B cell (primary cell): ENCODE measurements around the gene TTC23L. TPM values are rescaled to one million over a fixed set of nuclear protein-coding genes. Genes with fewer than 3 reads are reported as not detected.

ENCODE experiments used
- ATAC-seq: fragments of 200-7000 bp; cut with Tn5 transposase; one replicate; pipeline ENCODE4 v1.10.0; 2021; ENCODE audit warnings: low read depth, mild to moderate bottlenecking, moderate number of reproducible peaks, moderate library complexity
- CTCF ChIA-PET: fragments of 350-600 bp; sonication (Branson Sonifier 250); formaldehyde crosslinking; loops from one replicate; lab custom pipeline; 2021; ENCODE audit warnings: antibody characterized with exemption, inconsistent platforms; lab: Charles Lee
- POLR2A ChIA-PET: fragments of 350-600 bp; sonication (Branson Sonifier 250); formaldehyde crosslinking; loops from one replicate; lab custom pipeline; 2021; ENCODE audit warnings: antibody characterized with exemption; lab: Charles Lee
- DNase-seq: peaks from one replicate; pipeline ENCODE4 v3.0.0; 2013
- H2AFZ ChIP-seq: 2 replicates; pipeline ENCODE4 v1.6.1; 2012; ENCODE audit warnings: mild to moderate bottlenecking, low read depth, low read length; ENCODE audit not compliant: insufficient read depth, poor library complexity, severe bottlenecking
- H3K27ac ChIP-seq, 2 donors: 1 replicate in 1 of 2; 2 replicates in 1 of 2; pipeline ENCODE4 v1.5.1; 2012 to 2013; ENCODE audit warnings: low read length in 2 of 2, mild to moderate bottlenecking in 2 of 2, moderate library complexity in 1 of 2
- H3K27me3 ChIP-seq, 4 experiments: fragments of 200-600 bp in 1 of 4; sonication (generic) in 1 of 4; replicated peaks in 1 of 4; 1 replicate in 2 of 4; 2 replicates in 2 of 4; pipeline versions ENCODE4 v1.6.1 to v1.7.0; 2013 to 2016; ENCODE audit warnings: low read length in 3 of 4, mild to moderate bottlenecking in 2 of 4, mixed read lengths in 1 of 4, moderate library complexity in 1 of 4; ENCODE audit not compliant: insufficient read depth in 4 of 4, control insufficient read depth in 3 of 4; ENCODE audit errors: control extremely low read depth in 1 of 4
- H3K36me3 ChIP-seq, 2 experiments: replicated peaks in 1 of 2; 1 replicate in 1 of 2; 2 replicates in 1 of 2; pipeline versions ENCODE4 v1.6.1 to v1.7.1; 2013; ENCODE audit warnings: low read length in 1 of 2; ENCODE audit not compliant: insufficient read depth in 2 of 2, control insufficient read depth in 1 of 2; ENCODE audit errors: control extremely low read depth in 1 of 2, extremely low read depth in 1 of 2
- H3K4me1 ChIP-seq, 2 donors: fragments of 200-600 bp in 1 of 2; sonication (generic) in 1 of 2; 1 replicate in 1 of 2; 2 replicates in 1 of 2; pipeline versions ENCODE4 v1.5.1 to v1.6.1; 2013 to 2017; ENCODE audit warnings: low read length in 2 of 2; ENCODE audit not compliant: control insufficient read depth in 2 of 2, insufficient read depth in 2 of 2
- H3K4me2 ChIP-seq: replicated peaks from 2 replicates; pipeline ENCODE3; 2012; ENCODE audit warnings: mild to moderate bottlenecking, low read depth, low read length; ENCODE audit not compliant: poor library complexity, severe bottlenecking
- H3K4me3 ChIP-seq, 5 experiments: fragments of 200-600 bp in 1 of 5; sonication (generic) in 1 of 5; 1 replicate in 3 of 5; 2 replicates in 2 of 5; pipeline versions ENCODE4 v1.5.1 to v1.7.0; 2011 to 2016; ENCODE audit warnings: low read length in 4 of 5, mild to moderate bottlenecking in 4 of 5, low read depth in 2 of 5, control low read depth in 1 of 5, moderate library complexity in 1 of 5; ENCODE audit not compliant: insufficient read depth in 1 of 5; ENCODE audit errors: control extremely low read depth in 1 of 5, extremely low read depth in 1 of 5
- H3K79me2 ChIP-seq: fragments of 200-600 bp; sonication (generic); one replicate; pipeline ENCODE4 v1.6.0; 2016; ENCODE audit warnings: low read length; ENCODE audit not compliant: control insufficient read depth, insufficient read depth
- H3K9ac ChIP-seq: fragments of 200-600 bp; sonication (generic); 2 replicates; pipeline ENCODE4 v1.6.1; 2017; ENCODE audit warnings: mild to moderate bottlenecking, low read length, moderate library complexity
- H3K9me3 ChIP-seq, 3 donors: one replicate each; pipeline versions ENCODE4 v1.6.1 to v1.7.1; 2013; ENCODE audit warnings: low read length in 2 of 3; ENCODE audit not compliant: control insufficient read depth in 2 of 3, insufficient read depth in 1 of 3; ENCODE audit errors: control extremely low read depth in 1 of 3
- H4K20me1 ChIP-seq: 2 replicates; pipeline ENCODE4 v1.6.0; 2012; ENCODE audit warnings: mild to moderate bottlenecking, low read length; ENCODE audit not compliant: insufficient read depth, control insufficient read depth, poor library complexity, severe bottlenecking
- H3K27ac Mint-ChIP-seq: one replicate; pipeline ENCODE4 v1.8.0; 2021; ENCODE audit warnings: mixed read lengths
- H3K27me3 Mint-ChIP-seq: one replicate; pipeline ENCODE4 v1.8.0; 2021; ENCODE audit warnings: mixed read lengths
- H3K4me1 Mint-ChIP-seq: one replicate; pipeline ENCODE4 v1.8.0; 2021; ENCODE audit warnings: mixed read lengths
- H3K4me3 Mint-ChIP-seq: one replicate; pipeline ENCODE4 v1.8.0; 2021; ENCODE audit warnings: mixed read lengths
- H3K9me3 Mint-ChIP-seq: one replicate; pipeline ENCODE4 v1.8.0; 2022; ENCODE audit warnings: mixed read lengths; ENCODE audit not compliant: insufficient read depth
- EZH2 ChIP-seq: IDR thresholded peaks from 2 replicates; pipeline ENCODE4 v1.6.1; 2012; ENCODE audit warnings: borderline replicate concordance, low read depth, mild to moderate bottlenecking, moderate library complexity, low read length; ENCODE audit not compliant: insufficient read depth, poor library complexity, severe bottlenecking
- WGBS: methylation state at CpG from one replicate; pipeline ENCODE4 v1.1.5; 2013; ENCODE audit warnings: missing lambda C conversion rate; ENCODE audit not compliant: insufficient coverage; 5-methylcytosine and 5-hydroxymethylcytosine counted together
- intact Hi-C: fragments of 100-400 bp; cut with micrococcal nuclease; formaldehyde crosslinking; loops from one replicate; pipeline ENCODE4 v1.10.0; 2022
- polyA plus RNA-seq: library from polyadenylated mRNA; depleted of rRNA; stranded (reverse); fragments of >200 nt; gene quantifications from 2 replicates; pipeline ENCODE4 v1.2.3, GENCODE V29; 2012
- total RNA-seq, 2 donors: library from RNA; stranded (reverse); fragments of 120-200 nt in 1 of 2; gene quantifications; 1 replicate in 1 of 2; 2 replicates in 1 of 2; pipeline versions ENCODE4 v1.2.3 to v1.2.4, GENCODE V29; 2013 to 2022
- TF ChIP-seq, protein P1 (sequence below): fragments of 200-600 bp; IDR thresholded peaks from one replicate; pipeline ENCODE4 v1.8.0; 2022; ENCODE audit warnings: antibody characterized with exemption, mild to moderate bottlenecking

Gene TTC23L
- total and polyA plus RNA-seq, 2 donors (not counting 1 experiment from before 2014, with no cell fraction given) = 0.03 to 0.15 TPM

GRCh38 chr5:34915139-34915855 lies 76.3 kb downstream of the TTC23L start, which contains the start of the genes BRIX1 and RAD1:
BRIX1 (plus strand) TSS chr5:34915711; CDS start chr5:34915739, 28 bp downstream.
RAD1 (minus strand) TSS chr5:34915504; CDS start chr5:34914892, 612 bp downstream.
- Histone ChIP-seq H3K27me3 (no peaks in the 10 kb centered on the region), H3K79me2 (peaks cover 64% of the 10 kb centered on the region), H3K4me2 (peak within 1 kb of the TSS; percentile 82), H4K20me1 (no peaks in the 10 kb centered on the region), H3K4me3 (peak within 1 kb of the TSS; percentile 82 to 99 (median 87)), H3K9me3 (no peaks in the 10 kb centered on the region), H2AFZ (peak within 1 kb of the TSS; percentile 88), H3K27ac (peak within 1 kb of the TSS; percentile 57 to 80), H3K4me1 (peaks cover 23 to 26% of the 10 kb centered on the region in 2 donors), H3K9ac (peak within 1 kb of the TSS; percentile 80), H3K36me3 (peaks cover under 1 to 25% of the 10 kb centered on the region in 2 experiments)
- Mint-ChIP-seq H3K27ac (peak within 1 kb of the TSS; percentile 63), H3K9me3 (no peaks in the 10 kb centered on the region), H3K27me3 (no peaks in the 10 kb centered on the region), H3K4me3 (no peak within 1 kb of the TSS), H3K4me1 (peaks cover 32% of the 10 kb centered on the region)
- DNase-seq (peak; percentile 97), ATAC-seq (peak; percentile 99)
- CTCF ChIA-PET = interaction anchor here (1.0 to 3.8 kb wide), 5 partner anchors 9 to 441 kb away, joined by 3 to 24 read pairs (median 11); partner anchors contain the start of gene DNAJC21
- POLR2A ChIA-PET = interaction anchor here (0.7 to 2.7 kb wide), 5 partner anchors 9 to 907 kb away, joined by 3 to 54 read pairs (median 5); partner anchors contain the start of genes AMACR, DNAJC21 and TTC23L
- intact Hi-C loops = loop anchor here (1.0 to 10.0 kb wide), 5 partner anchors 14 to 1327 kb away; partner anchors contain the start of genes AMACR, DNAJC21, NADK2 and TTC23L
- under 1% methylated on average over 67 of the region's 67 CpGs for WGBS
- TF ChIP-seq EZH2 = no peak
- TF ChIP-seq, protein P1, sequence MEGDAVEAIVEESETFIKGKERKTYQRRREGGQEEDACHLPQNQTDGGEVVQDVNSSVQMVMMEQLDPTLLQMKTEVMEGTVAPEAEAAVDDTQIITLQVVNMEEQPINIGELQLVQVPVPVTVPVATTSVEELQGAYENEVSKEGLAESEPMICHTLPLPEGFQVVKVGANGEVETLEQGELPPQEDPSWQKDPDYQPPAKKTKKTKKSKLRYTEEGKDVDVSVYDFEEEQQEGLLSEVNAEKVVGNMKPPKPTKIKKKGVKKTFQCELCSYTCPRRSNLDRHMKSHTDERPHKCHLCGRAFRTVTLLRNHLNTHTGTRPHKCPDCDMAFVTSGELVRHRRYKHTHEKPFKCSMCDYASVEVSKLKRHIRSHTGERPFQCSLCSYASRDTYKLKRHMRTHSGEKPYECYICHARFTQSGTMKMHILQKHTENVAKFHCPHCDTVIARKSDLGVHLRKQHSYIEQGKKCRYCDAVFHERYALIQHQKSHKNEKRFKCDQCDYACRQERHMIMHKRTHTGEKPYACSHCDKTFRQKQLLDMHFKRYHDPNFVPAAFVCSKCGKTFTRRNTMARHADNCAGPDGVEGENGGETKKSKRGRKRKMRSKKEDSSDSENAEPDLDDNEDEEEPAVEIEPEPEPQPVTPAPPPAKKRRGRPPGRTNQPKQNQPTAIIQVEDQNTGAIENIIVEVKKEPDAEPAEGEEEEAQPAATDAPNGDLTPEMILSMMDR = no peak
